Hindlimb muscle (tissue), 1 donor: ENCODE measurements around the gene LIPJ. TPM values are rescaled to one million over a fixed set of nuclear protein-coding genes. Genes with fewer than 3 reads are reported as not detected.

Experiments
- DNase-seq: peaks from one replicate; pipeline ENCODE4 v3.0.0-alpha.2; 2013
- polyA plus RNA-seq: library from polyadenylated mRNA; unstranded; fragments of 120-200 nt; gene quantifications from one replicate; pipeline ENCODE4 v1.2.1, GENCODE V29; 2013; ENCODE audit not compliant: insufficient read length

The LIPJ gene, protein sequence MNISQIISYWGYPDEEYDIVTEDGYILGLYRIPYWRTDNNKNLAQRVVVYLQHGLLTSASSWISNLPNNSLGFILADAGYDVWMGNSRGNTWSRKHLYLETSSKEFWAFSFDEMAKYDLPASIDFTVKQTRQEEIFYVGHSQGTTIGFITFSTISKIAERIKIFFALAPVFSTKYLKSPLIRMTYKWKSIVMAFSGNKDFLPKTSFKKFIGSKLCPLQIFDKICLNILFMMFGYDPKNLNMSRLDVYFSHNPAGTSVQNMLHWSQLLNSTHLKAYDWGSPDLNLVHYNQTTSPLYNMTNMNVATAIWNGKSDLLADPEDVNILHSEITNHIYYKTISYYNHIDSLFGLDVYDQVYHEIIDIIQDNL
- 0.05 TPM for polyA plus RNA-seq

- DNase-seq, result no peak
Measured at GRCh38 chr10:88586462-88586861, at the start of gene LIPJ. TSS of gene LIPJ (plus strand) at chr10:88586762. CDS start at chr10:88590688, 3,926 bp downstream.

GRCh38 chr10:88537322-88537721 lies 49.2 kb upstream of the LIPJ start:
- no peak for DNase-seq

GRCh38 chr10:88538048-88538447 lies 48.5 kb upstream of the LIPJ start:
- no peak for DNase-seq

DNA sequence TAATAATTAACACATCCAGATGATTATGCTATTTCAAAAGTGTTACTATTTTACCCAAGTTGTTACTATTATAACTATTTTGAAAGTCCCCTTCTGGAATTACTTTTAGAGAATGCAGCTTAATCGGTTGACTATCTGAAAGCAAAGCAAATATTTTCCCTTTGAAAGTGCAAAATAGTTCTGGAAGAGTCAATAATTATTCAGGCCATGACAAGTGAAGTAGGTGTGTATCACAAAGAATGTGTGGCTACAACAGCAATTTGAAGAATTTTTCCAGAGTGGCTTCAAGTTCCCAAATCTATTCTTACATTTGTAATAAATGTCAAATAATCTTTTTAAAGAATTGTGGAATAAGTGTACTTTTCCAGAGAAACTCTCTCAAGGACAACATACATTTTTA lies 46.2 kb upstream of the LIPJ start:
- DNase-seq, result no peak

DNA sequence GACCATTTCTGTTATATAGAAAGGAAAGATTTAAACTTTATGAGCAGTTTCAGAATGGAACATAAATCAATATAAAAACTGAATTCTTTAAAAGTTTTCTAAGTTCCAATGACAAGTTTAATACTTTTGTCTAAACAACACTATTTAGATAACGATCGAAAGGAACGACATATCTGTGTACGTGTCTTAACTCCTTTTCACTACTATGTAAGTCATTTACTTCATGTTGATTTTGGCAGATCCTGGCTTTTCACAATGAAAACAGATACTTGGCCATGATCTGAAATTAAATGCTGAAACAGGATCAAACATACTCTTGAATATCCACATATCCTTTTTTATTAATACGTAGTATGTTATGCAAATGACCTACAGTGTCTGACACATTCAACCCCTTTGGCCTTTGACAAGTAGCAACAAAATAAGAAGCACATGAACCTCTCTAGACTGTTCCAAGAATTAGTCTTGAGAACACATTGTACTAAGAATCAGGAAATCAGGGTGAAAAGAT lies 45.4 kb upstream of the LIPJ start:
- no peak for DNase-seq

GRCh38 chr10:88542522-88542921 lies 44.0 kb upstream of the LIPJ start:
- DNase-seq, result no peak

DNA sequence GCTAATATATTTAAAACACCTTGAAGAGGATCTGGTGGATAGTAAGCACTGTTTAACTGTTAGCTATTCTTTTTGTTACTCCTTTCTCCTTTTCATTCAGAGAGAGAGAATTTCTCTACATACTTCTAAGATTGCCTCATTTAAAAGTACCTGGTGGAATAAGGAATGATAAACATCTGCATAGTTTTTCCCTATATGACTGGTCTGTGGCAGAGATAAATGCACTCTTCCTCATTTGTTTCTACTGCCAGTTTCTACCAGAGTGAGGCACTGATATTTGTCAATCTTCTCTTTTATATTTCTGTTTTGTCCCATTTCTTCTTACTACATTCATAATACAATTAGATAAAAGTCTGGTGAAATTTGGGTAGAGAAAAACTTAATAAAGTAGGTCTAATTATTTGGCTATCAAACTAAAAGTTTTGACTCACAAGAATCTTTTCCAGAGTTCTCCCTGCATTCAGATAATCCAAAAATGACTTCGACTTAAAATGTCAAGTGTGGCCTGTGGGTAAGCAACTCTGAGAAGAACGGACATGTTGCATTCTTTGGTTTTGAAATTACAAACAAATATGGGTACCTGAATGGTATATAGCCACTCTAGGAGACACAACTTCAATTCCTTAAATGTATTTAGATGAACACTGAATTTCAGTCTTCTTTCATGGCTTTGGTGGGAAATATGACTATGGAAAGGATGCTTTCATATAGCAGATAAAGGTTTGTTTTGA lies 42.3 kb upstream of the LIPJ start:
- DNase-seq, result no peak

- DNase-seq, result no peak
Measured at GRCh38 chr10:88545359-88545758, 41.2 kb upstream of the LIPJ start.

- no peak for DNase-seq
Measured at GRCh38 chr10:88546497-88546896, 40.1 kb upstream of the LIPJ start.

GRCh38 chr10:88551246-88551645 lies 35.3 kb upstream of the LIPJ start:
- no peak for DNase-seq

DNA sequence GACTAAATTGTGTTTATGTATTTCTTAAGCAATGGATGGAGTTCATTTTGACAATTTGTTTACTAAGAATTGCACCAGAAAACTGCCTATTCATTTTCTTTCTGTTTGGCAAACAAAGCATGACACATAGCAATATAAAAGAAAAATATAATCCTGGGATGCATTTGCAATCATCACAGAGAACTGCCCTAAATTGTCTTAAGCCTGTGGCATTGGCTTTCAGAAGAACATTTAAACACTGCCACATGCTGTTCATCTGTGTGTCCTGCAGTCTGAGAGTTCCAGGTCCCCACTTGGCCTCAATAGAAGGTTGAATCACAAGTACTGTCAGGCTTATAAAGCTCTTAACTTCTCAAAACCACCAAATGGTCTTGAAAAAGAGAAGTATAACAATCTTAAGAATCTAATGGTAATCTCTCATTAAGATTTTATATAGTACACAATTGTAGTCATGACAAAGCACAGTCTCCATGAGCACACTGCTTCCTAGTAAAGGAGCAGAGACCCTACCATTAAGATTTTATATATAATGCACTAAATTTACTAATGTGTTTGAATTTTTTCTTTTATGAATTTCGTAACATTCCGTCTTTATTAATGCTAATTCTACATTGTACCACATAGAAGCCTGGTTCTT lies 33.3 kb upstream of the LIPJ start:
- DNase-seq, result peak; percentile 35

DNA sequence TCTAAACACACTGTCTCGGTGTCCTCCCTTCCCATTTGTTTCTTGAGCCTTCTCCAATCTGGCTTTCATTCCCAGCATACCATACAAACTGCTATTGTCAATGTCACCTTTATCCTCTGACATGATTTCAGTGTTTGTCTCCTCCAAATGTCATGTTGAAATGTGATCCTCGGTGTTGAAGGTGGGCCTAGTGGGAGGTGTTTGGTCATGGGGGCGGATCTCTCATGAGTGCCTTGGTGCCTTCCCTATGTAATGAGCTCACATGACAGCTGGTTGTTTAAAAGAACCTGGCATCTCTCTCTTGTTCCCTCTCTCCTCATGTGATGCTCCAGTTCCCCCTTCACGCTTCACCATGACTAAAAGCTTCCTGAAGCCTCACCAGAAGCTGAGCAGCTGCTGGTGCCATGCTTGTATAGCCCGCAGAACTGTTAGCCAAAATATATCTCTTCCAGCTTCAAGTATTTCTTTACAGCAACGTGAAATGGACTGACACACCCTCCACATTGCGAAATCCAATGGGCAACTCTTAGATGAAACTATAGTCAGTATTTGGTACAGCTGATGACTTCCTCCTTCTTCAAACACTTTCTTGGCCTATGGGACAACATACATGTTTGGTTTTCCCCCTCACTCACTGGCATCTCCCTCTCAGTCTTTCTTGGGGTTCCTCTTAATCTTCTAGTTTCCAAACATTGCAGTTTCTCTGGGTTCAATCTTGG lies 31.2 kb upstream of the LIPJ start:
- DNase-seq, result no peak

- no peak for DNase-seq
Measured at GRCh38 chr10:88557256-88557655, 29.3 kb upstream of the LIPJ start.

GRCh38 chr10:88557658-88558057 lies 28.9 kb upstream of the LIPJ start:
- DNase-seq, result no peak

GRCh38 chr10:88562152-88562551 lies 24.4 kb upstream of the LIPJ start:
- no peak for DNase-seq

GRCh38 chr10:88565072-88565471 lies 21.5 kb upstream of the LIPJ start:
- DNase-seq, result no peak

GRCh38 chr10:88582411-88582805 lies 4.2 kb upstream of the LIPJ start:
- DNase-seq, result no peak

- peak; percentile 68 for DNase-seq
Measured at GRCh38 chr10:88582806-88583583, 3.6 kb upstream of the LIPJ start, which contains the start of gene RNLS. TSS of gene RNLS (minus strand) at chr10:88583318.

DNA sequence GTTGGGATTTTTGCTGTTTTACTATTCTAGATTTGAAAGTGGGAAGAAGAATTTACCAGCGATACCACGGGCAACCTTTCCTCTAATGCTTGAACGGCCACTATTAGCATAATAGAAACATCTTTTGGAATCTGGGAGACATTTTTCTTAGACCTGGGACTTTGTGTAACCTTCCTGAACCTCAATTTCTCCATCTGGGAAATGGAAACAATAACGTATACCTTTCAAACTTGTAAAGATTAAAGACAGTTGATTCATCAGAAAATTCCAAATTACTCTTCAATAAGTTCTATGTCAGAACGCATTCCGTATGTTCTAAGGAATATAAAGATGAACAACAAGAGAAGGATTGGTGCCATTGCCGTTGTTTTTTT lies 3.0 kb upstream of the LIPJ start:
- no peak for DNase-seq

DNA sequence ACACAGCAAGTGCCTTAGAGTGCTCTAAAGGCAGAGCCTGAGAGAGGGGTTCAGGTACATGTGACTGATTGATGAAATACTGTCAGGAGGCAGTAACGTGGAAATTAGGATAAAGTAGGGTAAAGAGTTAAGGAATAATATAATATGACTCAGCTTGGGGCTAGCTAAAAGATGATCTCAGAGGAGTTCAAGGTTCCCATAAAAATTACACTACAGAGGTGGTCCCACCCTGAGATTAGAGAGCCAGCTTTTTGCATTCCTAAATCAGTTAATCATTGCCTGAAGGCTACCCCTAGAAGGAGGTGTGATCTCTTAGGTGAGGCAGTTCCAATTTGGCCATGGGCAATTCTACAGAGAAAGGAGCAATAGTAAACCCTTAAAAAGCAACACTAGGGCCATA lies 5.8 kb downstream of the LIPJ start:
- no peak for DNase-seq

- no peak for DNase-seq
Measured at GRCh38 chr10:88592906-88593305, 6.3 kb downstream of the LIPJ start.

DNA sequence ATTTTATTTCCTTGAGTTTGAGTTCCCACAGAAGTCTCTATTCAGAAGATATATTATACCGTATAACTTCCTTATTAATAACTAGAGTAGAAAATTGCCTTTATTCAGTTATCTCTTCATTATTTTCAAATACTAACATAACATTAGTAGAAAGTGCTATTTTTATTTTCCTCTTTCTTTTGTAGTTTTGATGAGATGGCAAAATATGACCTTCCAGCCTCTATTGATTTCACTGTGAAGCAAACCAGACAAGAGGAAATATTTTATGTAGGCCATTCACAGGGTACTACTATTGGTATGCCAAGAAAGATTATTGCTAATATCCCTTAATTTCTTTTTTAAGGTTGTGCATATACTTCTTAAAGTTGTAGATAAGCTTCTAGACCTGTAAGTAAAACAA lies 7.9 kb downstream of the LIPJ start:
- no peak for DNase-seq
